Liver (tissue), 9 donors: Measurements from ENCODE around the gene SIAH1. TPM values are rescaled to one million over a fixed set of nuclear protein-coding genes. Genes with fewer than 3 reads are reported as not detected.

Source experiments
- DNase-seq: peaks from one replicate; pipeline ENCODE4 v3.0.0-alpha.2; 2017; ENCODE audit warnings: low spot score
- H3K27ac ChIP-seq, 2 donors: one replicate each; pipeline ENCODE4 v1.7.0; 2013; ENCODE audit warnings: inconsistent platforms in 2 of 2, low read length in 2 of 2, control low read depth in 1 of 2, low read depth in 1 of 2, mild to moderate bottlenecking in 1 of 2
- H3K27me3 ChIP-seq, 4 donors: one replicate each; pipeline versions ENCODE4 v1.6.1 to v1.7.0; 2013; ENCODE audit warnings: low read length in 3 of 4, inconsistent platforms in 1 of 4, mild to moderate bottlenecking in 1 of 4, moderate library complexity in 1 of 4; ENCODE audit not compliant: control insufficient read depth in 4 of 4, insufficient read depth in 4 of 4
- H3K36me3 ChIP-seq, 4 donors: one replicate each; pipeline versions ENCODE4 v1.6.1 to v1.7.0; 2013; ENCODE audit warnings: low read length in 3 of 4, mild to moderate bottlenecking in 3 of 4, low read depth in 1 of 4, moderate library complexity in 1 of 4; ENCODE audit not compliant: control insufficient read depth in 4 of 4, insufficient read depth in 3 of 4
- H3K4me1 ChIP-seq, 4 donors: one replicate each; pipeline versions ENCODE4 v1.6.1 to v1.7.0; 2013; ENCODE audit warnings: low read length in 3 of 4, mild to moderate bottlenecking in 3 of 4, moderate library complexity in 1 of 4; ENCODE audit not compliant: control insufficient read depth in 4 of 4, insufficient read depth in 4 of 4
- H3K4me3 ChIP-seq, 3 donors: one replicate each; pipeline versions ENCODE4 v1.6.1 to v1.7.0; 2013; ENCODE audit warnings: low read length in 3 of 3, control low read depth in 1 of 3, low read depth in 1 of 3, mild to moderate bottlenecking in 1 of 3
- H3K9ac ChIP-seq, 2 donors: one replicate each; pipeline ENCODE4 v1.7.0; 2013; ENCODE audit warnings: low read length in 2 of 2, mild to moderate bottlenecking in 2 of 2, moderate library complexity in 2 of 2, control low read depth in 1 of 2, low read depth in 1 of 2
- H3K9me3 ChIP-seq, 4 donors: one replicate each; pipeline versions ENCODE4 v1.6.1 to v1.7.0; 2013; ENCODE audit warnings: low read length in 3 of 4; ENCODE audit not compliant: control insufficient read depth in 4 of 4
- EGR1 ChIP-seq, 2 donors: IDR thresholded peaks; 2 replicates each; pipeline ENCODE4 v1.6.1; 2016 to 2018; ENCODE audit warnings: antibody characterized with exemption in 2 of 2, low read depth in 2 of 2
- FOXA1 ChIP-seq: IDR thresholded peaks from 2 replicates; pipeline ENCODE4 v1.6.1; 2016; ENCODE audit warnings: antibody characterized with exemption
- FOXA2 ChIP-seq: IDR thresholded peaks from 2 replicates; pipeline ENCODE4 v1.6.1; 2016; ENCODE audit warnings: antibody characterized with exemption
- HNF4A ChIP-seq, 2 donors: conservative IDR thresholded peaks; 2 replicates each; pipeline ENCODE4 v1.6.1; 2016; ENCODE audit warnings: antibody characterized with exemption in 2 of 2, mild to moderate bottlenecking in 2 of 2
- JUND ChIP-seq, 2 donors: IDR thresholded peaks; 2 replicates each; pipeline ENCODE4 v1.6.1; 2016; ENCODE audit warnings: antibody characterized with exemption in 2 of 2
- NR2F2 ChIP-seq: IDR thresholded peaks from 2 replicates; pipeline ENCODE4 v1.6.1; 2016; ENCODE audit warnings: antibody characterized with exemption
- RAD21 ChIP-seq, 2 donors: IDR thresholded peaks; 2 replicates each; pipeline ENCODE4 v1.6.1; 2016; ENCODE audit warnings: antibody characterized with exemption in 2 of 2, mild to moderate bottlenecking in 2 of 2
- RXRA ChIP-seq, 2 donors: IDR thresholded peaks; 2 replicates each; pipeline ENCODE4 v1.6.1; 2017 to 2018; ENCODE audit warnings: antibody characterized with exemption in 2 of 2, mild to moderate bottlenecking in 1 of 2
- SP1 ChIP-seq: IDR thresholded peaks from 2 replicates; pipeline ENCODE4 v1.6.1; 2018; ENCODE audit warnings: antibody characterized with exemption, mild to moderate bottlenecking
- TAF1 ChIP-seq: conservative IDR thresholded peaks from 2 replicates; pipeline ENCODE4 v1.6.1; 2016; ENCODE audit warnings: antibody characterized with exemption, mild to moderate bottlenecking
- WGBS: extraction: QIAGEN DNeasy Blood & Tissue Kit; methylation state at CpG from one replicate; pipeline ENCODE4 v1.1.7; 2013; 5-methylcytosine and 5-hydroxymethylcytosine counted together
- polyA plus RNA-seq, 2 donors: library from polyadenylated mRNA; stranded (reverse) in 1 of 2; unstranded in 1 of 2; fragments of 200-250 nt in 1 of 2; fragments of >200 nt in 1 of 2; fragmentation: Nextera tagmentation in 1 of 2; extraction: Ambion mirVana in 1 of 2; gene quantifications; one replicate each; pipeline versions ENCODE4 v1.2.1 to v1.2.3, GENCODE V29; 2013 to 2015
- total RNA-seq, 2 donors: library from RNA; depleted of rRNA; stranded (reverse); fragments of >200 nt; gene quantifications; one replicate each; pipeline ENCODE4 v1.2.3, GENCODE V29; 2014
- TF ChIP-seq, protein P1 (sequence below): IDR thresholded peaks from 2 replicates; pipeline ENCODE4 v1.6.1; 2016; ENCODE audit warnings: antibody characterized with exemption, mild to moderate bottlenecking
- TF ChIP-seq, protein P2 (sequence below): IDR thresholded peaks from 2 replicates; pipeline ENCODE4 v1.6.1; 2016; ENCODE audit warnings: antibody characterized with exemption
- TF ChIP-seq, protein P3 (sequence below): fragments of 150-350 bp; IDR thresholded peaks from 2 replicates; pipeline ENCODE4 v1.5.1; 2017; ENCODE audit warnings: improper control_type of control experiment, low read depth, low read length; ENCODE audit not compliant: missing input control
- TF ChIP-seq, protein P4 (sequence below): IDR thresholded peaks from 2 replicates; pipeline ENCODE4 v1.6.1; 2016; ENCODE audit warnings: antibody characterized with exemption
- TF ChIP-seq, protein P5 (sequence below): IDR thresholded peaks from 2 replicates; pipeline ENCODE4 v1.6.1; 2016; ENCODE audit warnings: antibody characterized with exemption
- donor health status: healthy.
- donor health status: healthy.
- donor health status: healthy.
- donor health status: healthy.
- donor health status: healthy.

SIAH1 gene
- total and polyA plus RNA-seq, 4 donors = 6.7 to 17.3 (median 15.8) TPM

DNA sequence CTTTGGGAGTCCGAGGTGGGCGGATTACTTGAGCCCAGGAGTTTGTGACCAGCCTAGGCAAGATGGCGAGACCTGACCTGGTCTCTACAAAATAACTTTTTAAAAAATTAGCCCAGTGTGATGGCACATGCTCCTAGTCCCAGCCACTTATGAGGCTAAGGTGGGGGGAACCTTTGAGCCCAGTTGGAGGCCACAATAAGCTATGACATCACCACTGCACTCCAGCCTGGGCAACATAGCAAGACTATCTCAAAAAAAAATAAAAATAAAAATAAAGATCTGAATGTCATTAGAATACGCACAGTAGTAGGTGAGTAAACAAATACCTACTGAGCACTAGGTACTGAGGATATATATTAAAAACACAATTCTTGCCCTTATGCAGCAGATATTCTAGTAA, 3.1 kb downstream of the SIAH1 start:
- Histone ChIP-seq H3K9me3 (no peaks in the 10 kb centered on the region), H3K4me1 (peaks cover 13 to 48% (median 30%) of the 10 kb centered on the region in 4 donors), H3K9ac (no peak overlapping the region), H3K4me3 (no peak overlapping the region), H3K27ac (peak overlapping the region; percentile 97 to 98), H3K36me3 (no peaks in the 10 kb centered on the region), H3K27me3 (no peaks in the 10 kb centered on the region)
- 94% methylated on average over 4 of the region's 4 CpGs for WGBS
- TF ChIP-seq FOXA1 = no peak
- TF ChIP-seq SP1 = no peak
- TF ChIP-seq EGR1 (IDR thresholded peaks at IDR 0.05; ENCODE audit: low read depth in 2 of 2) = no peak
- TF ChIP-seq, protein P1, sequence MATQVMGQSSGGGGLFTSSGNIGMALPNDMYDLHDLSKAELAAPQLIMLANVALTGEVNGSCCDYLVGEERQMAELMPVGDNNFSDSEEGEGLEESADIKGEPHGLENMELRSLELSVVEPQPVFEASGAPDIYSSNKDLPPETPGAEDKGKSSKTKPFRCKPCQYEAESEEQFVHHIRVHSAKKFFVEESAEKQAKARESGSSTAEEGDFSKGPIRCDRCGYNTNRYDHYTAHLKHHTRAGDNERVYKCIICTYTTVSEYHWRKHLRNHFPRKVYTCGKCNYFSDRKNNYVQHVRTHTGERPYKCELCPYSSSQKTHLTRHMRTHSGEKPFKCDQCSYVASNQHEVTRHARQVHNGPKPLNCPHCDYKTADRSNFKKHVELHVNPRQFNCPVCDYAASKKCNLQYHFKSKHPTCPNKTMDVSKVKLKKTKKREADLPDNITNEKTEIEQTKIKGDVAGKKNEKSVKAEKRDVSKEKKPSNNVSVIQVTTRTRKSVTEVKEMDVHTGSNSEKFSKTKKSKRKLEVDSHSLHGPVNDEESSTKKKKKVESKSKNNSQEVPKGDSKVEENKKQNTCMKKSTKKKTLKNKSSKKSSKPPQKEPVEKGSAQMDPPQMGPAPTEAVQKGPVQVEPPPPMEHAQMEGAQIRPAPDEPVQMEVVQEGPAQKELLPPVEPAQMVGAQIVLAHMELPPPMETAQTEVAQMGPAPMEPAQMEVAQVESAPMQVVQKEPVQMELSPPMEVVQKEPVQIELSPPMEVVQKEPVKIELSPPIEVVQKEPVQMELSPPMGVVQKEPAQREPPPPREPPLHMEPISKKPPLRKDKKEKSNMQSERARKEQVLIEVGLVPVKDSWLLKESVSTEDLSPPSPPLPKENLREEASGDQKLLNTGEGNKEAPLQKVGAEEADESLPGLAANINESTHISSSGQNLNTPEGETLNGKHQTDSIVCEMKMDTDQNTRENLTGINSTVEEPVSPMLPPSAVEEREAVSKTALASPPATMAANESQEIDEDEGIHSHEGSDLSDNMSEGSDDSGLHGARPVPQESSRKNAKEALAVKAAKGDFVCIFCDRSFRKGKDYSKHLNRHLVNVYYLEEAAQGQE = no peak
- no peak for TF ChIP-seq RXRA (IDR thresholded peaks at IDR 0.05)
- TF ChIP-seq, protein P2, sequence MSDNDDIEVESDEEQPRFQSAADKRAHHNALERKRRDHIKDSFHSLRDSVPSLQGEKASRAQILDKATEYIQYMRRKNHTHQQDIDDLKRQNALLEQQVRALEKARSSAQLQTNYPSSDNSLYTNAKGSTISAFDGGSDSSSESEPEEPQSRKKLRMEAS = no peak
- TF ChIP-seq RAD21 (IDR thresholded peaks at IDR 0.05) = no peak
- TF ChIP-seq, protein P3, sequence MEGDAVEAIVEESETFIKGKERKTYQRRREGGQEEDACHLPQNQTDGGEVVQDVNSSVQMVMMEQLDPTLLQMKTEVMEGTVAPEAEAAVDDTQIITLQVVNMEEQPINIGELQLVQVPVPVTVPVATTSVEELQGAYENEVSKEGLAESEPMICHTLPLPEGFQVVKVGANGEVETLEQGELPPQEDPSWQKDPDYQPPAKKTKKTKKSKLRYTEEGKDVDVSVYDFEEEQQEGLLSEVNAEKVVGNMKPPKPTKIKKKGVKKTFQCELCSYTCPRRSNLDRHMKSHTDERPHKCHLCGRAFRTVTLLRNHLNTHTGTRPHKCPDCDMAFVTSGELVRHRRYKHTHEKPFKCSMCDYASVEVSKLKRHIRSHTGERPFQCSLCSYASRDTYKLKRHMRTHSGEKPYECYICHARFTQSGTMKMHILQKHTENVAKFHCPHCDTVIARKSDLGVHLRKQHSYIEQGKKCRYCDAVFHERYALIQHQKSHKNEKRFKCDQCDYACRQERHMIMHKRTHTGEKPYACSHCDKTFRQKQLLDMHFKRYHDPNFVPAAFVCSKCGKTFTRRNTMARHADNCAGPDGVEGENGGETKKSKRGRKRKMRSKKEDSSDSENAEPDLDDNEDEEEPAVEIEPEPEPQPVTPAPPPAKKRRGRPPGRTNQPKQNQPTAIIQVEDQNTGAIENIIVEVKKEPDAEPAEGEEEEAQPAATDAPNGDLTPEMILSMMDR = no peak
- no peak for TF ChIP-seq JUND (IDR thresholded peaks at IDR 0.05)
- TF ChIP-seq, protein P4, sequence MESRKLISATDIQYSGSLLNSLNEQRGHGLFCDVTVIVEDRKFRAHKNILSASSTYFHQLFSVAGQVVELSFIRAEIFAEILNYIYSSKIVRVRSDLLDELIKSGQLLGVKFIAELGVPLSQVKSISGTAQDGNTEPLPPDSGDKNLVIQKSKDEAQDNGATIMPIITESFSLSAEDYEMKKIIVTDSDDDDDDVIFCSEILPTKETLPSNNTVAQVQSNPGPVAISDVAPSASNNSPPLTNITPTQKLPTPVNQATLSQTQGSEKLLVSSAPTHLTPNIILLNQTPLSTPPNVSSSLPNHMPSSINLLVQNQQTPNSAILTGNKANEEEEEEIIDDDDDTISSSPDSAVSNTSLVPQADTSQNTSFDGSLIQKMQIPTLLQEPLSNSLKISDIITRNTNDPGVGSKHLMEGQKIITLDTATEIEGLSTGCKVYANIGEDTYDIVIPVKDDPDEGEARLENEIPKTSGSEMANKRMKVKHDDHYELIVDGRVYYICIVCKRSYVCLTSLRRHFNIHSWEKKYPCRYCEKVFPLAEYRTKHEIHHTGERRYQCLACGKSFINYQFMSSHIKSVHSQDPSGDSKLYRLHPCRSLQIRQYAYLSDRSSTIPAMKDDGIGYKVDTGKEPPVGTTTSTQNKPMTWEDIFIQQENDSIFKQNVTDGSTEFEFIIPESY = no peak
- TF ChIP-seq NR2F2 = no peak
- DNase-seq = no peak

DNA sequence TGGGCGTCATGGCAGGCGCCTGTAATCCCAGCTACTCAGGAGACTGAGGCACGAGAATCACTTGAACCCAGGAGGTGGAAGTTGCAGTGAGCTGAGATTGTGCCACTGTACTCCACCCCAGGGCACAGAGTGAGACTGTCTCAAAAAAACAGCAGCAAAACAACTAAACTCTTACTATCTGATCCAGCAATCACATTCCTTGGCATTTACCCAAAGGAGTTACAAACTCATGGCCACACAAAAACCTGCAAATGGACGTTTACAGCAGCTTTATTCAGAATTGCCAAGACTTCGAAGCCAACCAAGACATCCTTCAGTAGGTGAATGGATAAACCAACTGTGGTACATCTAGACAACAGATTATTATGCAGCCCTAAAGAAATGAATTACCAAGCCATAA, 4.0 kb downstream of the SIAH1 start:
- H3K4me1 ChIP-seq = peaks cover 16 to 51% (median 33%) of the 10 kb centered on the region in 4 donors
- no peak for TF ChIP-seq JUND (IDR thresholded peaks at IDR 0.05)
- TF ChIP-seq, protein P5, sequence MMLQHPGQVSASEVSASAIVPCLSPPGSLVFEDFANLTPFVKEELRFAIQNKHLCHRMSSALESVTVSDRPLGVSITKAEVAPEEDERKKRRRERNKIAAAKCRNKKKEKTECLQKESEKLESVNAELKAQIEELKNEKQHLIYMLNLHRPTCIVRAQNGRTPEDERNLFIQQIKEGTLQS = no peak
- no peak for TF ChIP-seq FOXA2
- TF ChIP-seq TAF1 = no peak
- TF ChIP-seq HNF4A (conservative IDR thresholded peaks at IDR 0.05) = no peak
- TF ChIP-seq, protein P2 = no peak
- TF ChIP-seq, protein P1 = no peak
- TF ChIP-seq, protein P3 = no peak
- no peaks in the 10 kb centered on the region for H3K36me3 ChIP-seq
- no peaks in the 10 kb centered on the region for H3K27me3 ChIP-seq
- H3K9ac ChIP-seq = no peak overlapping the region
- H3K4me3 ChIP-seq = no peak overlapping the region
- H3K9me3 ChIP-seq = no peaks in the 10 kb centered on the region
- H3K27ac ChIP-seq = peak overlapping the region; percentile 25
- WGBS = 67% methylated on average over 5 of the region's 5 CpGs
- DNase-seq = no peak
